Right lobe of liver (tissue), 6 donors: ENCODE measurements around the gene SLC43A3. TPM values are rescaled to one million over a fixed set of nuclear protein-coding genes. Genes with fewer than 3 reads are reported as not detected.
A peak's percentile ranks its signal among the peaks of the same experiment; 100 is the strongest.
"Not testable (repeated sequence)": the region's sequence is repeated elsewhere in the genome, so short reads cannot be mapped to it uniquely, and the experiment has no call there.

Experiments
- ATAC-seq, 4 donors: fragments of 200-7000 bp; cut with Tn5 transposase; one replicate each; pipeline ENCODE4 v1.9.1; 2020; ENCODE audit warnings: mild to moderate bottlenecking in 4 of 4, moderate library complexity in 4 of 4
- DNase-seq, 3 donors: peaks; one replicate each; pipeline ENCODE4 v3.0.0-alpha.2; 2020
- H3K27ac ChIP-seq, 3 donors: fragments of 200-600 bp; one replicate each; pipeline ENCODE4 v1.8.0; 2022
- H3K27me3 ChIP-seq, 2 donors: fragments of 200-600 bp; one replicate each; pipeline ENCODE4 v1.8.0; 2022
- H3K36me3 ChIP-seq, 4 donors: fragments of 200-600 bp; sonication (generic) in 1 of 4; one replicate each; pipeline versions ENCODE4 v1.5.1 to v1.8.0; 2017 to 2022; ENCODE audit warnings: control low read depth in 1 of 4
- H3K4me1 ChIP-seq, 4 donors: fragments of 200-600 bp; sonication (generic) in 1 of 4; one replicate each; pipeline versions ENCODE4 v1.5.1 to v1.8.0; 2017 to 2022; ENCODE audit warnings: control low read depth in 1 of 4
- H3K4me3 ChIP-seq, 3 donors: fragments of 200-600 bp; one replicate each; pipeline ENCODE4 v1.8.0; 2022
- H3K9me3 ChIP-seq, 4 donors: fragments of 200-600 bp; sonication (generic) in 1 of 4; one replicate each; pipeline versions ENCODE4 v1.5.1 to v1.8.0; 2017 to 2022; ENCODE audit warnings: control low read depth in 1 of 4
- CTCF ChIP-seq, 4 donors: fragments of 200-600 bp in 3 of 4; fragments of 450-650 bp in 1 of 4; IDR thresholded peaks; one replicate each; pipeline versions ENCODE4 v1.5.1 to v1.8.0; 2016 to 2022; ENCODE audit warnings: antibody characterized with exemption in 4 of 4, mild to moderate bottlenecking in 2 of 4
- POLR2A ChIP-seq: fragments of 450-650 bp; IDR thresholded peaks from one replicate; pipeline ENCODE4 v1.6.1; 2017; ENCODE audit warnings: antibody characterized with exemption, mild to moderate bottlenecking
- WGBS: methylation state at CpG from one replicate; pipeline ENCODE4 v1.1.6; 2018; ENCODE audit warnings: low coverage, low lambda C conversion rate; ENCODE audit not compliant: insufficient coverage; ENCODE audit errors: missing lambda C conversion rate; 5-methylcytosine and 5-hydroxymethylcytosine counted together
- intact Hi-C, 2 donors: fragments of 100-400 bp; cut with DNase I; formaldehyde crosslinking; loops; one replicate each; pipeline versions ENCODE4 v1.11.2 to v1.14.1; 2022
- total RNA-seq, 6 experiments: library from RNA; depleted of rRNA in 2 of 6; stranded (reverse); fragments of >200 nt in 2 of 6; fragmentation: NEBNext Ultra II Directional in 3 of 6; extraction: Animal tissue kit (Norgen Biotek cat#: 25700) in 3 of 6; gene quantifications; one replicate each; pipeline versions ENCODE4 v1.1.0 to v1.2.4, GENCODE V29; 2016 to 2023
- donor health status: DM: no; HTN: yes; CAD: no.
- donor health status: DM: no; HTN: no; CAD: no.
- donor health status: DM: no; HTN: no; CAD: no.
- donor health status: DM: no; HTN: yes; CAD: no.
- donor health status: DM: no; HTN: yes; CAD: no.

SLC43A3 gene
- total RNA-seq, 6 experiments from 2014 or later = 109 to 259 (median 185) TPM

GRCh38 chr11:57453543-57454177, 26.7 kb upstream of the SLC43A3 start:
- DNase-seq = peak in 2 of 3 donors; percentile 78 to 89
- TF ChIP-seq CTCF (IDR thresholded peaks at IDR 0.05) (no peak), POLR2A (peak; percentile 50)
- H3K36me3 ChIP-seq = no peaks in the 10 kb centered on the region
- H3K4me3 ChIP-seq = no peak overlapping the region
- no peaks in the 10 kb centered on the region for H3K9me3 ChIP-seq
- intact Hi-C loops = no loop called here
- H3K27me3 ChIP-seq = no peaks in the 10 kb centered on the region
- 40% methylated on average over 1 of the region's 2 CpGs for WGBS
- peak overlapping the region; percentile 23 to 82 (median 67) for H3K27ac ChIP-seq
- peaks cover 0 to 61% (median 15%) of the 10 kb centered on the region in 4 donors for H3K4me1 ChIP-seq
- peak; percentile 68 to 90 (median 80) for ATAC-seq

GRCh38 chr11:57446055-57446454, 19.1 kb upstream of the SLC43A3 start:
- Histone ChIP-seq H3K4me3 (no peak overlapping the region), H3K36me3 (no peaks in the 10 kb centered on the region), H3K27ac (no peak overlapping the region), H3K9me3 (no peaks in the 10 kb centered on the region), H3K4me1 (peaks cover 0 to 12% (median 2%) of the 10 kb centered on the region in 4 donors), H3K27me3 (no peaks in the 10 kb centered on the region)
- ATAC-seq (no peak), DNase-seq (no peak)
- intact Hi-C loops = no loop called here
- no peak for TF ChIP-seq POLR2A
- 100% methylated on average over 1 of the region's 1 CpG for WGBS

GRCh38 chr11:57445122-57445394, 18.1 kb upstream of the SLC43A3 start:
- DNase-seq = peak in 1 of 3 donors; percentile 3
- WGBS = 70% methylated on average over 2 of the region's 9 CpGs
- intact Hi-C loops, ATAC-seq, H3K4me3 ChIP-seq, H3K36me3 ChIP-seq, H3K27me3 ChIP-seq, H3K9me3 ChIP-seq, H3K27ac ChIP-seq: not testable (repeated sequence)
- H3K4me1 ChIP-seq = peaks cover 0 to 14% (median 5%) of the 10 kb centered on the region in 4 donors

- TF ChIP-seq CTCF (IDR thresholded peaks at IDR 0.05) (no peak), POLR2A (no peak)
- H3K9me3 ChIP-seq = no peaks in the 10 kb centered on the region
- 62% methylated on average over 9 of the region's 9 CpGs for WGBS
- H3K4me1 ChIP-seq = peaks cover 0 to 15% (median 5%) of the 10 kb centered on the region in 4 donors
- H3K27ac ChIP-seq = no peak overlapping the region
- no peaks in the 10 kb centered on the region for H3K27me3 ChIP-seq
- intact Hi-C loops = no loop called here
- H3K36me3 ChIP-seq = no peaks in the 10 kb centered on the region
- ATAC-seq (no peak), DNase-seq (no peak)
- no peak overlapping the region for H3K4me3 ChIP-seq
Observed at GRCh38 chr11:57444362-57445121, 17.6 kb upstream of the SLC43A3 start.

GRCh38 chr11:57440744-57441414, 14.0 kb upstream of the SLC43A3 start:
- H3K27me3 ChIP-seq = no peaks in the 10 kb centered on the region
- no peaks in the 10 kb centered on the region for H3K9me3 ChIP-seq
- ATAC-seq (peak; percentile 8 to 58 (median 32)), DNase-seq (peak in 1 of 3 donors; percentile 22)
- peak overlapping the region; percentile 58 to 89 (median 86) for H3K27ac ChIP-seq
- no peak for TF ChIP-seq CTCF (IDR thresholded peaks at IDR 0.05)
- no peaks in the 10 kb centered on the region for H3K36me3 ChIP-seq
- H3K4me3 ChIP-seq = no peak overlapping the region
- WGBS = 56% methylated on average over 4 of the region's 4 CpGs
- H3K4me1 ChIP-seq = peaks cover 0 to 41% (median 13%) of the 10 kb centered on the region in 4 donors
- intact Hi-C loops = no loop called here
